Lower leg skin (tissue), 3 donors: ENCODE measurements around the gene CDHR3.

Experiments used
- CTCF ChIP-seq, 3 donors: fragments of 450-650 bp; IDR thresholded peaks; one replicate each; pipeline ENCODE4 v1.5.1; 2016; ENCODE audit warnings: antibody characterized with exemption in 3 of 3, mild to moderate bottlenecking in 3 of 3, moderate library complexity in 2 of 3
- POLR2A ChIP-seq, 2 donors: fragments of 450-650 bp; IDR thresholded peaks; one replicate each; pipeline ENCODE4 v1.6.1; 2016 to 2017; ENCODE audit warnings: antibody characterized with exemption in 2 of 2, mild to moderate bottlenecking in 1 of 2, moderate library complexity in 1 of 2

GRCh38 chr7:105916603-105917002, 46.5 kb upstream of the CDHR3 start:
- TF ChIP-seq CTCF (IDR thresholded peaks at IDR 0.05) (no peak), POLR2A (IDR thresholded peaks at IDR 0.05) (no peak)
